Measurements from ENCODE around the gene EMP1.

EMP1 gene, protein sequence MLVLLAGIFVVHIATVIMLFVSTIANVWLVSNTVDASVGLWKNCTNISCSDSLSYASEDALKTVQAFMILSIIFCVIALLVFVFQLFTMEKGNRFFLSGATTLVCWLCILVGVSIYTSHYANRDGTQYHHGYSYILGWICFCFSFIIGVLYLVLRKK

DNA sequence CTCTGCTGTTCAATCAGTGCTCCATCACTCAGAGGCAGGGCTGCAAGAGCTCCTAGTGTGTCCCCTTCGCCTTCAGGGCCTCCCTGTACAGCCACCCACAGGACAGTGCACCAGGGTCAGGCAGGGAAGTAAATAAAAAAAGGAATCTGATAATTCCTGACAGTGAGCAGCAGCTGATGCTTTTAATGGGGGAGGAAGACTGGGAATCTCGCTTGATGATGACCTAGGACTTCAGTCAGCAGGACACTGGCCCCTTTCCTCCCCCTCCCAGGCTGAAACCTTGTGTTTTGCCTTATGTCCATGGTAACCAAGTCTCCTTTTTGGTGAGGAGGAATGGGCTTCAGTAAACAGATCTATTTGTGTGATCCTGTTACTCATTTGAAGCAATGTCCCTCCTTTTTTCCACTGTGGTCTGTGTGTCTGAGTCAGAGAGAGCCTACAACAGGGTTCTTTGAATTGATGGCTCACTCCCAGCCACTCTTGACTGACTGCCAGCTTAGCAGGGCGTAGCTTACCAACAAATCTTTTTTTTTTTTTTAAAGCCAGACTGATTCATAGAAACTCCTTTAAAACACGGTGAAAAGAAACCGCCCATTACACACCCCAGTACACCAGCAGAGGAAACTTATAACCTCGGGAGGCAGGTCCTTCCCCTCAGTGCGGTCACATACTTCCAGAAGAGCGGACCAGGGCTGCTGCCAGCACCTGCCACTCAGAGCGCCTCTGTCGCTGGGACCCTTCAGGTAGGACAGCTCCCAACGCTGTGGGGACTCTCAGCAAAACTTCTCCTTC is at the start of gene EMP1:
EMP1 (plus strand) TSS at position 597 of the 792 bp plus-strand sequence. CDS start 14,785 bp downstream, outside the sequence.
- DNase-seq = peak; percentile 72 to 81

GRCh38 chr12:13147688-13148484 is 48.6 kb upstream of the EMP1 start:
- no peak for DNase-seq

GRCh38 chr12:13148485-13148847 is 48.1 kb upstream of the EMP1 start:
- DNase-seq = no peak

DNA sequence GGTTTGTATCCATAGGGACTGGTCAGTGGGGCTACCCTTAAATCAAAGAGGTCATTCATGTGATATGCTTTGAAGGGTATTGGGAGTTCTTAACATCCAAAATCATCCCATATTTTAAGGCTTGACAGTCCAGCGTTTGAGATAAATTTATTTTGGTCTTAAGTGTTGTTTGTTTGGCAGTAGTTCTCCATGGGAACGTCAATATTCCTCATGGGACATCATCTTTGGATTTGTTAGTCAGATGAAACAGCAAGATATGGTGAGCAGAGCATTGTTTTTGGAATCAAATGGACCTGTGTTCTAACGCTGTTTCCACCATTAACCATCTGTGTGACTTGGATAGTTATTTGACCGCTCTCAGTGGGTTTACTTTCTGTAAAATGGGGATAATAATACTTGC is 47.1 kb upstream of the EMP1 start:
- no peak for DNase-seq

- no peak for DNase-seq
These were observed 44.2 kb upstream of the EMP1 start for GRCh38 chr12:13152281-13152680.

DNA sequence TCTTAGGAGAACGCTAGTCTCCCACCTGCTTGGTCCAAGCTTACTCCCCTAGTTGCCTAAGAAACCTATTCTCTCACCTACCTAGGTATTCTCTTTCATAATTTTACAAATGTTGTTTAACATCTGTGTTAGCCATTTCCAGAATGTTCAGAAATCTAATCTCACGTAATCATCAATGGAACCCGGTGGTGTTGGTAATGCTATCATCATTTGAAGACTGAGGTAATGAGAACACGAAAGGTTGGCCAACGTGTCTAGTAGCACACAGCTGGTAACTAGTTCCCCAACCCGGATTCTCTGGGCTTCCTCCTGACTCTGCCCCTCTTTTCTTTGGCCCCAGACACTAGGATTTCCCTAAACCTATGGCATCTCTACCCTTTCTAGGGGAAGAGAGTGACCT is 43.8 kb upstream of the EMP1 start:
- DNase-seq = no peak

GRCh38 chr12:13153180-13153579 is 43.3 kb upstream of the EMP1 start:
- no peak for DNase-seq

GRCh38 chr12:13154027-13154538 is 42.4 kb upstream of the EMP1 start:
- no peak for DNase-seq

DNA sequence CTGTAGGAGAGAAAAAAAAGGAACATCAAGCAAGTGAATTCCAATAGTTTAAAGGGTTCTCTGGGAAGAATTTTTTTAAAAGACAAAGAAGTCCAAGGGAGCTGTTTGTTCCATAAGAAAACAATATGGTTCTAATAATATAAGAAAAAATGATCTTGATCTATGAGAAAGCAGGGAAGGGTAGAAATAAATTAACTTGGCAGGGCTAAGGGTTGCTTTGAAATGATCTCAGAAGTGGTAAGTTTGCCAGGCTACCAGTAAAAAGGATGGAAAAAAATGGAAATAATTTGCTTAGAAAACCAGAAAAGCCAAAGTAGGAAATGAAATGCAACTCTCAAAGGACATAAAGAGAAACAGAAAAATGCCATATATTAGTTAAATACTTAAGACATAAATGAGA is 41.7 kb upstream of the EMP1 start:
- DNase-seq = no peak

DNA sequence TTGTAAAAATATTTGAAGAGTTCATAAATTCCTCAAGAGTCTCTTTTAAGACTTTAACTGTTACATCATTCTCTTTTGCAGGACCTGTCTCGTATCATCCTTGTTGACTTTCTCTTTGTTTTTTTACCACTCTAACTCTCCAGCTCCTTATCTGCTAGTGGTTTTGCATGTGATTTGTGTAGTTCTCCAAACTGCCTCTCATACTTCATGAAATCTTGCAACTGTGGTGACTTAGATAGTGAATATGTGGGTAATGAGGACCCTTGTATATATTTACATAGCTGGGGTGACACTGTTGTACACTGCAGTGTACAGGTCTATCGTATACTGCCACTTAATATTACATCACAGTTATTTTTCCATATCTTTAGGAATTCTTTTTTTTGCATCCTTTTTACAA is 40.2 kb upstream of the EMP1 start:
- no peak for DNase-seq

- no peak for DNase-seq
These were observed 35.4 kb upstream of the EMP1 start for GRCh38 chr12:13161172-13161571.

GRCh38 chr12:13162904-13163303 is 33.6 kb upstream of the EMP1 start:
- DNase-seq = no peak

GRCh38 chr12:13163868-13164635 is 32.5 kb upstream of the EMP1 start:
- DNase-seq = no peak

DNA sequence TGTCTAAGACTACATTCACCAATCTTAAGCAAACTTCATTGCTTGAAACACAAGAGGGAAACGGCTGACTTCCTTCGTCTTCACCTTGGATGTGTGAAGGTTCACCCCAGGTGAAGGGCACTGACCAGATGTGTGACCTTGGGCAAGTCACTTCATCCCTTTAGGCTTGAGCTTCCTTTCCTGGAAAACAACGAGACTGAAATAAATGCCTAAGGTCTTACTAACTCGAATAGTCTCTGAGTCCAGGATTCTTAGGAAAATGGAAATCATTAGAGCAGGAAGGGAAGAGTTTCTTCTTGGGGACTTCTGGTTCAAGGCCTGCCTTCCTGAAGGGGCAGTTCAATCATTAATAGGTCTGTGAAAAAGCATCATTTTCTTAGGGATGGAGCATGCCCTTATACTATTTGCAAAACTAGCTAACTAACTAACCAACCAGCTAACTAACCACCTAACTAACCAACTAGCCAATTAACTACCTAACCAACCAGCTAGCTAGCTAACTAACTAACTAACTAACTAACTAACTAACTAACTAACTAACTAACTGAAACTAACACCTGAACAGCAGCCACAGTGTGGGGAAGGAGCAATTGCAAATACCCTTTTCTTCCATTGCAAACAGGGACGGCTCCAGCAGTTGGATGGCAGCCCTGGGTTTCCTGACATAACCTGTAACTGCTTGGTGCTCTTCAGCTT is 31.5 kb upstream of the EMP1 start:
- DNase-seq = no peak

DNA sequence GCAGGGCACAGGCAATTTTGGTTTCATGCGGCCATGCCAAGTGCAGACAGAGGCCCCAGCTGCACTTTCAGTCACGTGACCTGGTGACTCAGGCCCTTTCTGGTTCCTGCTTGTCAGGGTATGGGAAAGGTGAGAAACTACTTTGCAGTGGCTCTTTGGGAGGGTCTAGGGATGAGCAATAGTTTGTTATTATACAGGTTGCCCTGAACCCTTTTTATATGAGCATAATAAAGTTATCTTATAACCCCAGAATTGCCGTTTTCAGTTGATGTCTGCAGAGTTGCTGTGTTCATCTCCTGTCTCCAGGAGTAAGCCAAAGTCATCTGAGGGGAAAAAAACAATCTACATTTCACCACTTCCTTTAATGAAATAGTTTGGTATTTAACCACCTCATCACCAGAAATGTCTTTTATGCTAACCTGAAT is 30.9 kb upstream of the EMP1 start:
- DNase-seq = peak; percentile 46 to 65

GRCh38 chr12:13167226-13167625 is 29.3 kb upstream of the EMP1 start:
- DNase-seq = no peak

DNA sequence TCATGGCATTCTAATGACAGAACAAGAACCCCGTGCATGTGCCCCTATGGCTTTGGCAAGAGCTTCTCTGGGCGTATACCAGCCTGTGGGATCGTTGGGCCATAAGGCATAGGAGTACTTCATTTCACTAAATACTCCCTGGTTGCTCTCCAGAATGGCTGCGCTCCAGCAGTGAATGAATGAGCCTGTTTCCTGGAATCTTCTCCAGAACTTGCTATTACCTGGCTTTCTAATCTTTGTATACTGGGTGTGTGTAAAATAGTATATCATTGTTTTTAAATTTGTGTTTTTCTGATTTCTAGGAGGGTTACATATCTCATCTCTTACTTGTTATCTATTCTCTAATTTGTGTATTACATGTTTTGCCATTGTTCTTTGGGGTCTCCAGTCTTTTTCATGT is 28.6 kb upstream of the EMP1 start:
- no peak for DNase-seq

GRCh38 chr12:13169272-13169671 is 27.3 kb upstream of the EMP1 start:
- DNase-seq = no peak

DNA sequence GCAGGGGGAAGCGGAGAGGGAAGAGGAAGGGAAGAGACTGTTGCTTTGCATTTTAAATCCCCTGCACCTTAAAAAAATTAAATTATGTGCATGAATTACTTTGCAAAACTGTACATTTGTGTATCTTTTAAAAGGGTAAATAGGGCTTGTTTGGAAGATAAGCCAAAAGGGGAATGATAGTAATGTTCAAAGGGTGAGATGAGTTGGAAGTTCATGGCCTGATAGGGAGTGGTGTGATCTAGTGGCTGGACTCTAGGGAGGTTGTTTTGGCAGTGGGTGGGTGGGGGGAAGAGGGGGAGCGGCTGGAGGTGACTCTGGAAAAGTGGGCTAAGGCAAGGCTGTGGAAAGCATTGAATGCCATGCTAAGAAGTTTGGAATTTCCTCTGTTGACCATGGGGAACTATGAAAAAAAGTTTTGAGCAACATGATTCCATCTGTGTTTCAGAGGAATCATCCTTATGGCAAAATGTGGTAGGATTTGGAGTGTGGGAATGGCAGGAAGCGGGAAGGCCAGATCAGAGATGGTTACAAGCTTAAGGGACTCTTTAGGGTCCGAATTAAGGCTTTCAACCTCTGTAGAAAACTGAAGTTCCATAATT is 25.5 kb upstream of the EMP1 start:
- DNase-seq = no peak

DNA sequence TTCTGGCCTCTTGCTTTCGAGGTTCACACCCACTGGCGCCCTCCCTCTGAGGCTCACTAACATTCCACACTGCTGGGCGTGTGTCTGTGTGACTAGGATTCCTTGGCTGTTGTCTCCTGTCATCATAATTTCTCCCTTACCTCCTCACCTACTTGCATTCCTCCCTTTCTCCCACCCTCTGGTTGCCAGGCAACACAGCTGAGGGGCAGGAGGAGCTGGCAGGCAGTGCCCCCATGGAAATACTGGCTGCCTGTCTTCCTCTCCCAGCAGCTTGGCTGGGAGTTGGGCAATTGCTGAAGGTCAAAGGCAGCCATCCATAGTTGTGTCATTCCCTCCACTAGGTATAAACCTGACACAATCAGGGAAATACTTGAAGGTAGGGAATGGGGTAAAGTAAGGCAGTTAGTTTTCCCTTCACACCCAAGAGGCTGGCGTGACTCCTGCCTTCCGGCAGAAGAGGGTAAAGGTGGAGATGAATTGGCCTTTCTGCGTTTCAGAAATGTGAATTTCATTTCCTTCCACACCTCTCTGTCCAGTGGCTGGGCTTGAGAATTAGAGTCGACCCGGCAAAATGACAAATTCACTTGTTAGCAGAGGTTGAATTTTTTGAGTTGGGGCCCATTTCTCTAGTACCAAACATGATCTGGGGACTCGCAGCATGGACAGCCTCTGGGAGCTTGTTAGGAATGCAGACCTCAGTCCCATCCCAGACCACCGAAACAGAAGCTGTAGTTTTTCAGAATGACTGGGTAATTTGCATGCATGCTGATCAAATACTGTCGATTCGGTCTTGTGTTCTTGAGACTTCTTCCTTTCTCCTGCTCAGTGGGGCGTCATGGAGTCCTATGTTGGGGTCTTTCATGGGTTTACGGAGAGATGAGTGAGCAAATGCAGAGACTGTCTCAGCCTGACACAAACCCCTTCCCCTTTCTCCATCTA is 24.3 kb upstream of the EMP1 start:
- DNase-seq = no peak

Measured in CD4-positive, alpha-beta T cell treated with Interleukin-4 for 1 hour (primary cell).